Muscle of leg (tissue), 11 donors: Measurements from ENCODE around the gene LEMD1. TPM values are rescaled to one million over a fixed set of nuclear protein-coding genes. Genes with fewer than 3 reads are reported as not detected.

Source experiments
- DNase-seq: peaks from one replicate; pipeline ENCODE4 v3.0.0; 2013
- H3K27ac ChIP-seq: one replicate; pipeline ENCODE4 v1.5.1; 2013; ENCODE audit warnings: mild to moderate bottlenecking, low read length, control low read depth
- H3K27me3 ChIP-seq: one replicate; pipeline ENCODE4 v1.6.1; 2013; ENCODE audit warnings: low read length; ENCODE audit not compliant: control insufficient read depth, insufficient read depth
- H3K36me3 ChIP-seq: one replicate; pipeline ENCODE4 v1.6.1; 2013; ENCODE audit warnings: low read length; ENCODE audit not compliant: control insufficient read depth, insufficient read depth
- H3K4me1 ChIP-seq: one replicate; pipeline ENCODE4 v1.6.1; 2013; ENCODE audit warnings: low read length; ENCODE audit not compliant: control insufficient read depth, insufficient read depth
- H3K4me3 ChIP-seq: one replicate; pipeline ENCODE4 v1.5.1; 2013; ENCODE audit warnings: low read length, control low read depth
- H3K9me3 ChIP-seq: replicated peaks from 2 replicates; pipeline ENCODE4 v1.6.1; 2013; ENCODE audit warnings: low read depth, low read length; ENCODE audit not compliant: control insufficient read depth
- WGBS: methylation state at CpG from one replicate; pipeline ENCODE4 v1.1.5; 2013; ENCODE audit warnings: missing lambda C conversion rate; ENCODE audit not compliant: insufficient coverage; 5-methylcytosine and 5-hydroxymethylcytosine counted together
- polyA plus RNA-seq, 8 donors: library from polyadenylated mRNA; unstranded; fragments of 120-200 nt; gene quantifications; one replicate each; pipeline versions ENCODE4 v1.2.1 to v1.2.3, GENCODE V29; 2013; ENCODE audit warnings: inconsistent platforms in 1 of 8, low replicate concordance in 1 of 8; ENCODE audit not compliant: insufficient read length in 8 of 8, insufficient read depth in 1 of 8
- total RNA-seq: library from RNA; stranded (reverse); fragments of 120-200 nt; gene quantifications from one replicate; pipeline ENCODE4 v1.2.4, GENCODE V29; 2013

LEMD1 gene
- total and polyA plus RNA-seq, 9 donors: 0.39 TPM; not detected in 8

DNA sequence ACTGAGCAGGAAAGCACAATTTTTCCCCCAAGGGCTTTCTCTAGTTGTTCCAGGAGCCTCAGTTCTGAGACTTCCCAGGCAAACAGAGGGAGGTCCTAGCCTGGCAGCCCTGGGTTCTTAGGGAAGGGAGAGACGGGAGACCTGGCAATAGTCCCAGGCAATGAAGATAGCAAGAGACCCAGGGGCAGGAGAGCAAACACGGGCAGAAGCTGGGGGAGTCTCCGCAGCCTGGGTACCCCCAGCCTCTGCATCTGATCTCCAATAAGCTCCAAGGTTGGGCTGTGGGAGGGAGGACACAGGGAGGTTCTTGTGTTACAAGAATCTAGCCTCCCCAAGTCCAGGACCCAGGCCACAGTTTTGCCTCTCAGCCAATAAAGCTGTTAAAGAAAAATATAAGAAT, 31.6 kb upstream of the LEMD1 start:
- H3K4me1 ChIP-seq: peaks cover 15% of the 10 kb centered on the region
- H3K4me3 ChIP-seq: no peak overlapping the region
- no peaks in the 10 kb centered on the region for H3K36me3 ChIP-seq
- DNase-seq: no peak
- no peak overlapping the region for H3K27ac ChIP-seq
- no peaks in the 10 kb centered on the region for H3K9me3 ChIP-seq
- WGBS: 0% methylated on average over 1 of the region's 3 CpGs
- peaks cover 80% of the 10 kb centered on the region for H3K27me3 ChIP-seq

DNA sequence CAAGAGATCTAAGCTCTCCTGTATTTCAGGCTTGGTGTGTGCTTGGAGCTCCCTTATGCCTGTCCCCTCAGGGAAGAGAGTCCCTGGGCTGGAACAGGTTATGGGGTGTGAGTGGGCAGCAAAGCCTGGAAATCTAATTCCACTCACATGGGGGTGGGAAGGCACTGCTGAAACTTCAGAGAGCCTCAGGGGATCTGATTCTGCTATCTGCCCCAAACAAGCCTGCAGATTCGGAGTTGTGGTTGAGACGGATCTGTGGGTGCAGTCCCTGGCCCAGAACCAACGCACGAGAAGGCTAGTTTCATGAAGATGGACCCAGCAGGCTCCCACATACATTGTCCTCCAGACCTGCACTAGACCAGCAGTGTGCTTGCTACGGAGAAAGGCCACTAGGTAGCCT, 31.1 kb upstream of the LEMD1 start:
- peaks cover 75% of the 10 kb centered on the region for H3K27me3 ChIP-seq

DNA sequence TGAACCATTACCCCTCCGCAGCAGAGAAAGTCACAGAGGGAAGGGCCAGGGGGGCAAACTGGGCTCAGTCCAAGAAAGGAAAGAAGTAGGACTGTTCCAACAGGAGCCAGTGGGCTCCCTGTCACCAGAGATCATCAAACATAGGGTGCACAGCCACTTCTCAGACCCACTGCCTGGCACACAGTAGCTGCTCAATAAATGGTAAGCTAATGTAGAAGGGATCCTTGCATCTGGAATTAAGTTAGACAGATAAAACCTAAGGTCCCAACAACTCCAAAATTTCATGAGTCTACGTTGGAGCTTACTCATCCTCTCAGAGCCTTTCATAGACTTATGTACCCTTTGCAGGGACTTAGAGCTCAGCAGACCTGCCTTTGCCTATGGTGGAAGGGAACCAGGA, 30.5 kb upstream of the LEMD1 start:
- Histone ChIP-seq H3K27me3 (peaks cover 71% of the 10 kb centered on the region), H3K27ac (no peak overlapping the region), H3K4me3 (no peak overlapping the region), H3K4me1 (peaks cover 22% of the 10 kb centered on the region), H3K9me3 (no peaks in the 10 kb centered on the region), H3K36me3 (no peaks in the 10 kb centered on the region)
- WGBS: 86% methylated on average over 1 of the region's 2 CpGs
- DNase-seq: no peak

More for the DNA sequence above, 31.1 kb upstream of the LEMD1 start:
- no peak overlapping the region for H3K27ac ChIP-seq
- 67% methylated on average over 4 of the region's 5 CpGs for WGBS
- H3K36me3 ChIP-seq: no peaks in the 10 kb centered on the region
- no peaks in the 10 kb centered on the region for H3K9me3 ChIP-seq
- peaks cover 16% of the 10 kb centered on the region for H3K4me1 ChIP-seq
- no peak for DNase-seq
- no peak overlapping the region for H3K4me3 ChIP-seq

DNA sequence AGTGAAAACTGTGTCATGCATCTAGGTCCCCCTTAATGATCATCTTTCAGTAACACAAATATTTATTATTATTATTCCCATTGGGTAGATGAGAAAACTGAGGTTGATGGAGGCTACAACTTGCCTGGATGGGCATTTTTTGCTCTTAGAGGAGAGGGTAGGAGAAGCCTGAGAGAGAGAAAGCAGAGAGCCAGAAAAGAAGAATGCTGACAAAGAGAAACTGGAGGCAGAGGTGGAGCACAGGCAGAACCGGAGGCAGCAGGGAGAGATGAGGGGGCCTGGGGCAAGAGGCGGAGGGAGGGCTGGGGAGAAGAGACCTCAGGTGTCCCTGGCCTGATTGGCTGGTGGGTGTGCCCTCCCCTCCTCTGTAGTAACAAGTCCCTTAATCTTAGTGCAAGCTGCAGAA, 29.9 kb upstream of the LEMD1 start:
- H3K27ac ChIP-seq: no peak overlapping the region
- H3K27me3 ChIP-seq: peaks cover 65% of the 10 kb centered on the region
- WGBS: no CpG with 5 or more reads among the region's 2 CpGs
- DNase-seq: no peak
- no peak overlapping the region for H3K4me3 ChIP-seq
- H3K4me1 ChIP-seq: peaks cover 22% of the 10 kb centered on the region
- no peaks in the 10 kb centered on the region for H3K36me3 ChIP-seq
- no peaks in the 10 kb centered on the region for H3K9me3 ChIP-seq

DNA sequence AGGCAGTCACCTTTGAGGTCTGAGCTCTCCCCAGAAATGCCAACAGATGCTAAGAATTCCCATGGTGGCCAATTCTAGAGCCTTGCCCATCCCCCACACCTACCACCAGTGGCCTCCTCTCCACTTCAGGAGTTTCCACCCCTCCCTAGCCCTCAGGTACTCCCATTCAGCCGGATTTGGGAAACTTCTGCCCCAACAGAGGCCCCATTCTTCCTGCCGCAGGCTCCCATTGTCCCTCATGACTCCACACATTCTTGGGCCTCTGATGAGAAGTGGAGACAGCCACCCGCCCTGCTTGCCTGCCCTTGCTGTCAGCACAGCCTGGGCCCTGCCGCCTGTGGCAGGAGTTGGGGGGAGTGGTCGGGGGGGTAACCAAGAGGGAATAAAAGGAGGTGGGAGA, 29.3 kb upstream of the LEMD1 start:
- no peaks in the 10 kb centered on the region for H3K36me3 ChIP-seq
- peaks cover 60% of the 10 kb centered on the region for H3K27me3 ChIP-seq

DNA sequence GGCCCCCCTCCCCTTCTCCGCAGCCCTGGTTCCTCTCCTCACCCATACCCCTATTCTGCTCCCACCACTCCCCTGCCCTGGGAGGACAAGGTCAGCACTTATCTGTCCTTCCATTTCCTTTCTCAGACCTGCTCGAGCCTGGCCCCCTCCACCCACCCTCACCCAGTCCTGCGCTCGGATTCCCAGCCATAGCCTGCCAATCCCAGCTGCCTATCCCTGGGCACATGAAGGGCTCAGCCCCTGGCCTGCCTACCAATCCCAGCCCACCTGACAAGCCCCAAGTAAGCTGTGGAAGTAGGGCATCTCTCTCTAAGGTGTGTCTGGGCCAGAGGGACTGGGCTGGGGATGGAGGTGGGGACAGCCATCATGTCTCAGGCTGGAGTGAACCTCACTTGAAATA, 28.6 kb upstream of the LEMD1 start:
- Histone ChIP-seq H3K4me1 (peaks cover 20% of the 10 kb centered on the region), H3K4me3 (no peak overlapping the region), H3K27me3 (peaks cover 52% of the 10 kb centered on the region), H3K36me3 (no peaks in the 10 kb centered on the region), H3K9me3 (no peaks in the 10 kb centered on the region), H3K27ac (no peak overlapping the region)
- WGBS: 38% methylated on average over 1 of the region's 4 CpGs
- no peak for DNase-seq

More for the DNA sequence above, 29.3 kb upstream of the LEMD1 start:
- Histone ChIP-seq H3K9me3 (no peaks in the 10 kb centered on the region), H3K4me1 (peaks cover 21% of the 10 kb centered on the region), H3K27ac (no peak overlapping the region), H3K4me3 (no peak overlapping the region)
- WGBS: 13% methylated on average over 2 of the region's 5 CpGs
- DNase-seq: no peak

DNA sequence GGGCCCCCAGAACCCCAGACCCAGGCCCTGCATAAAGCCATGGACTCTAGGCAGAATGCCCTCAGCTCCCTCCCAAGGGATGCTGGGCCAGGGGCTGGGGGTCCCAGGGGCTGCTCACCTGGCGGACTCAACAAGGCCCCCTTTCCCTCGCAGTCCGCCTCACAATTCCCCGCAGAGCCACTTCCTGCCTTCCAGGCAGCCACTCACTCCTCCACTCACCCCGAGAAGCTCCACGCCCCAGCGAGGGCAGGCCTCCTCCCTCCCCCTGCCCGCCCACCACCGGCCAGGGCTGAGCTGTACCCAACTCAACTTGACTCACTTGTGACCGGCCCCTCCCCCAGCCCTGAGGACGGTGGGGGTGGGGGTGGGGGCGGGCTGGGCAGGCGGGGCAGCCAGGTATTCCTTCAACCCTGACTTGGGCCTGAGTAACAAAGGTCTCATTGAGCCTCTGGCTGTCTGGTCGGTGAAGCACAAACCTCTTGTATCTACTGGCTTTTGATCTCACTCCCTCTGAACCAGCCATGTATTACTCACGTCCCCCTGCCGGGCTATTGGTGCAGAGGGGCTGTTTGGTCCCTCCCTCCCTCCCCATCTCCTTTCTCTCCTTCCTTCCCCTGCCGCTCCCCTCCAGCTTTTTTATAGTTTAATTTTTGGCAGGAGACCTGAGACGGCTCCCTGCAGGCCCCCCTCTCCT, 28.0 kb upstream of the LEMD1 start:
- Histone ChIP-seq H3K4me1 (peaks cover 26% of the 10 kb centered on the region), H3K27me3 (peaks cover 50% of the 10 kb centered on the region), H3K9me3 (no peaks in the 10 kb centered on the region), H3K36me3 (no peaks in the 10 kb centered on the region), H3K4me3 (no peak overlapping the region), H3K27ac (no peak overlapping the region)
- DNase-seq: no peak
- 10% methylated on average over 4 of the region's 18 CpGs for WGBS

DNA sequence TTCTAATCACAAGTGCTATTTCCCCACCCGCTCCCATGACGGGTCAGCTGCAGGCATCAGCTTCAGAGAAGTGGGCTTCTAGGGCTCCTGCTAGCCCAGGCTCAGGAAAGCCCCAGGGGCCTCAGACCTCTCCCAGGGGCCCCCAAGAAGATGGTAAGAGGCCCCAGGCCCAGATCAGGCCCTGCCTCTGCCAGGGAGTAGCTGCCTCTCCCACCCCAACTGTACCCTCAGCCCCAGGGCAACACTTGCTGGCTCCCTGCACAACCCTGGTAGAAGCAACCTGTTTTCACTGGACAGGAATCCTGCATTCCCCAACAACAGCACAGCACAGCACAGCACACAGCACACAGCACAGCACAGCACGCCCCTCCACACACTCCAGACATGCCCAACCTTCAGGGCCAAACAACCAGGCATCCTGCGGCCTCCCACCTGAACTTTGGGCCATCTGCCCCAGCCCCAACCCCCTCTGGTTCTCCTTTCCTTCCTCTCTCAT, 27.4 kb upstream of the LEMD1 start:
- 77% methylated on average over 4 of the region's 4 CpGs for WGBS
- Histone ChIP-seq H3K27me3 (peaks cover 44% of the 10 kb centered on the region), H3K27ac (no peak overlapping the region), H3K4me1 (peaks cover 32% of the 10 kb centered on the region), H3K9me3 (no peaks in the 10 kb centered on the region), H3K36me3 (no peaks in the 10 kb centered on the region), H3K4me3 (no peak overlapping the region)
- no peak for DNase-seq

DNA sequence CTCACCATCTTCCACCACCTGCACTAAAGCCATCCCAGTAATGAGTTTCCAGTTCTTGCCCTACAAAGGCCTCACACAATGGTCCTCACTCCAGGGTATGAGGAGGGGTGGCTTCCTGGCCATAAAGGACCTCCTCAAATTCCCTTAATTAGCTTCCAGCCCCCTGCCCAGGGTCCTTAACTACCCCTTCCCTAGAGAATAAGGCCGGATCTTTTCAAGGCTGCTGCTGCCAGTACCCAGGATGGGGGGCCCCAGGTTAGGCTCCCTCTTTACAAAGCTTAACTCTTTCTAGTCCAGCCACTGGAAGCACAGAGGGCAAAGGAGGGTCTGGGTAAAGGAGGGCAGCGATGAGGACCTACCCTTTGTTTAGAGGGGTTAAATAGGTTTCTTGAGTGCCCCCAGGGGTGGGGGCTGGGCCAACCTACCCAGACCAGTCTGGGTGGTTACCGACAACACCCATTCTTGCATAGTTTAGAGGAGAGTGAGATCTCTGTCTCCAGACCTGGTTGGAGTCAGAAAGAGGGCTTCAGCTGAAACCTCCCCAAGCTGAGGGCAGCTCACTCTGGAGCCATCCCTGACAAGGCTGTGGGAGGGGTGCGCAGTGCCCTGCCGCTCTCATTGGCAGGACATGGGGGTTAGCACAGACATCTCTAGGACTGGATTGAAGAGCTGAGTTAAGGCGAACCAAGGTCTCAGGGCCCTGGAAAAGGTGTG, 26.8 kb upstream of the LEMD1 start:
- H3K27me3 ChIP-seq: peaks cover 40% of the 10 kb centered on the region
- H3K27ac ChIP-seq: no peak overlapping the region
- H3K4me3 ChIP-seq: no peak overlapping the region
- no peaks in the 10 kb centered on the region for H3K9me3 ChIP-seq
- WGBS: 72% methylated on average over 5 of the region's 6 CpGs
- H3K4me1 ChIP-seq: peaks cover 35% of the 10 kb centered on the region
- no peaks in the 10 kb centered on the region for H3K36me3 ChIP-seq
- DNase-seq: no peak

DNA sequence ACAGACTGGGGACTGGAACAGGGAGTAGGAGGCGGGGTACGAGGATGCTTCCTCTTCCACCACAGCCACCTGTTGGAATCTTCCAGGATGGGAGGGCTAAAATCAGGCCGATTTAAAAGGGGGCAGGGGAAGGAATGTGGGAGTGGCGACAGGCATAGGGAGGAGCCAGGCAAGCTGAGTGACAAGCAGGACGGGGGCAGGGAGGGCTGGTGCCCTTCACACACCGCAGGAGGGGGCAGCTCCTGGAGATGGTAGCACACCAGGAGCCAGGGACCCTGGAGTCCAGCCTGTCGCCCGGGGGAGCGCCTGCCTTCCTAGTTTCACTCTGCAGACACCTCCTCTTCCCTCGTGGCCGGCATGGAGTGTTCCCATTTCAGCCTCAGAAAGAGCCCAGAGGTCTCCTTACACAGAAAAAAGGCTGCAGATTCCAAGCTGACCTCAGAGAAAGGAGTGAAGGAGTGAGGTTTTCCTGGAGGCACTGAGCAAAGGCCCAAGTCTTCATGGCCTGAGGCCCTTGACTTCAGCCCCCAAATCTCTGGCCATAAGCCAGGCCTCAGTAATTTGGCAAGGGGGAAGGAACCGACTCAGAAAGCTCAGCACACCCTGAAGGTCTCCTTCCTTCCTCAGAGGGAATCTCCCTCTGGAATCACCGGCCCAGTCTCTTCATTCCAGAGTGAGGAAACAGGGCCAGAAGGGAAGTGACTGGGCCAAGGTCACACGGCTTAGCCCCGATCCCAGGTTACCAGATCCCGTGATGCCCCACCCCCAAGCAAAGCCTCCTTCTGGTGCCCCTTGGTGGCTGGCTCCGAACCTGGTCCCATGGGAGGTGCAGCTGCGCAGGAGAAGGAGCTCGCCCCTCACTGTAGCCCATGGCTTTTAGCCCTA, 25.8 kb upstream of the LEMD1 start:
- Histone ChIP-seq H3K27me3 (peaks cover 35% of the 10 kb centered on the region), H3K9me3 (no peaks in the 10 kb centered on the region), H3K4me3 (no peak overlapping the region), H3K4me1 (peaks cover 35% of the 10 kb centered on the region), H3K27ac (no peak overlapping the region), H3K36me3 (no peaks in the 10 kb centered on the region)
- 49% methylated on average over 12 of the region's 19 CpGs for WGBS
- DNase-seq: no peak
